Measurements from ENCODE around the gene SNAP47. TPM values are rescaled to one million over a fixed set of nuclear protein-coding genes. Genes with fewer than 3 reads are reported as not detected.

Gene SNAP47
- total and polyA plus RNA-seq, 2 donors (not counting 3 experiments of a cell fraction or from before 2014, with no cell fraction given) = 24.0 to 32.7 TPM

DNA sequence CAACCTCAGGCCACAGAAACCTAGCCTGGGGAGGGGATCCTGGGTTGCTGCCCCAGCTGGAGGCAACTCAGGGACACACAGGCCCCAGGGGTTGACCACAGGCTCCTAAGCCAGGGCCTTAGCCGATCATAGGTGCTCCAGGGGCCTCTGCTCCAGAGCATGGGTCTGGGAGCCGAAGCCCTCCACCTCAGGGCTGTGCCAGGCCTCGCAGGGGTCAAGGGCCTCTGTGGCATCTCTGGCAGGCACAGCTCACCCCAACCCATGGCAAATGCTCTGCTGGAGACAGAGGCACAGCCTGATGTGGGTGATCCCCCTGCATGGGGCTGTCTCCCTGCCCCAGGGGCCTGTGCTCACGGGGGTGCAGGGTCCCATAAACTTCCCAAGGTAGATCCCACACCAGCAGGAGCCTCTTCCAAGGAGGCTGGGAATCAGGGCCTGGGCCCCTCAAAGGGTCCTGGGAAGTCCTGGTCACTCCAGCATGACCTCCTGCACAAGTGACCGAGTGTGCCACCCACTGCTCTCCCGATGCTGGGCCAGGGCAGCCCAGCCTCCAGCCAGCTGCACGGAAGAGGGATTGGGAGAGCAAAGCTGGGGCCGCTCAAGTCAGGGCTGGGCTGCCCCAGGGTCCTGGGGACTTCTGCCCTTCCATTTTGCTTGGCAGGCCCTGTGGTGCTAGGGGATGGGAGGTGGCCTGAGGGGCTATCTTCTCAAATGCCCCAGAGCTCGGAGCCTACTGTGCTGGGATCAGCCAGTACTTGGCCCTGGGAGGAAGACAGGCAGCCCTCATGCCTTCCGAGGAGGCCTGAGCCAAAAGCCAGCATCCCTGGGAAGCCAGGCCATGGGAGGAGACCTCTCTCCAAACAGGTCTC lies 58.1 kb downstream of the SNAP47 start:
- H3K9me3 ChIP-seq (replicated peaks; ENCODE audit: control insufficient read depth, insufficient read depth, low read length) = no peaks in the 10 kb centered on the region
- H3K36me3 ChIP-seq (ENCODE audit: control insufficient read depth in 2 of 2, extremely low read depth in 1 of 2, insufficient read depth in 2 of 2, low read length in 2 of 2) = no peaks in the 10 kb centered on the region
- no peak overlapping the region for H3K4me3 ChIP-seq (replicated peaks in 1 of 3; ENCODE audit: insufficient read depth in 1 of 3, low read depth in 1 of 3, low read length in 3 of 3)
- H4K20me1 ChIP-seq (replicated peaks; ENCODE audit: control insufficient read depth, extremely low read depth, insufficient read depth, low read length) = no peaks in the 10 kb centered on the region
- H3K9me1 ChIP-seq (replicated peaks; ENCODE audit: control insufficient read depth, extremely low read depth, insufficient read depth, low read length) = no peaks in the 10 kb centered on the region
- H3K4me1 ChIP-seq (ENCODE audit: control insufficient read depth, extremely low read depth, insufficient read depth, low read length) = peaks cover 4% of the 10 kb centered on the region
- no peaks in the 10 kb centered on the region for H3K27me3 ChIP-seq (ENCODE audit: control insufficient read depth in 2 of 2, insufficient read depth in 2 of 2, low read length in 2 of 2)
- H3K4me2 ChIP-seq (ENCODE audit: insufficient read depth, low read length) = no peak overlapping the region
- TF ChIP-seq FOS (IDR thresholded peaks at IDR 0.05; ENCODE audit: borderline replicate concordance, insufficient read depth, low read length) (no peak), JUN (IDR thresholded peaks at IDR 0.05; ENCODE audit: borderline replicate concordance, insufficient read depth, insufficient read length, low read depth) (no peak), MYC (IDR thresholded peaks at IDR 0.05; ENCODE audit: low read depth, low read length) (no peak), CTCF (IDR thresholded peaks at IDR 0.05; ENCODE audit: extremely low read depth in 1 of 2, insufficient read depth in 1 of 2, low read depth in 1 of 2, low read length in 2 of 2) (no peak), POLR2AphosphoS5 (IDR thresholded peaks at IDR 0.05; ENCODE audit: insufficient read depth, low read depth, low read length) (no peak), EZH2 (IDR thresholded peaks at IDR 0.05; ENCODE audit: borderline replicate concordance, low read depth, low read length, severe bottlenecking) (no peak), POLR2A (IDR thresholded peaks at IDR 0.05; ENCODE audit: low read depth, low read length) (no peak), GATA2 (IDR thresholded peaks at IDR 0.05; ENCODE audit: insufficient read depth, insufficient read length, low read depth, low read length) (no peak), MAX (IDR thresholded peaks at IDR 0.05; ENCODE audit: insufficient read depth, insufficient read length) (no peak)
- H2AFZ ChIP-seq (ENCODE audit: low read depth, low read length) = no peak overlapping the region
- BruUV-seq (replicated peaks) = no TSS peak
- no peak overlapping the region for H3K27ac ChIP-seq (ENCODE audit: insufficient read depth, low read depth, low read length)
- DNase-seq (ENCODE audit: low read depth, low spot score) = no peak
- no peak overlapping the region for H3K9ac ChIP-seq (replicated peaks; ENCODE audit: extremely low read depth, insufficient read depth, low read length)
- H3K79me2 ChIP-seq (ENCODE audit: control insufficient read depth, insufficient read depth, low read length) = no peaks in the 10 kb centered on the region
- FAIRE-seq = no peak
- intact Hi-C loops (cut with micrococcal nuclease) (no loop called here), dilution Hi-C loops (cut with MboI; ENCODE audit: extremely low pct_ligation_motif_present, low sequenced_read_pairs) (no loop called here)
- CTCF ChIA-PET = no interaction called here
- POLR2A ChIA-PET = no interaction called here

Measured in endothelial cell of umbilical vein (primary cell).